ENCODE measurements around the gene P4HB.

DNA sequence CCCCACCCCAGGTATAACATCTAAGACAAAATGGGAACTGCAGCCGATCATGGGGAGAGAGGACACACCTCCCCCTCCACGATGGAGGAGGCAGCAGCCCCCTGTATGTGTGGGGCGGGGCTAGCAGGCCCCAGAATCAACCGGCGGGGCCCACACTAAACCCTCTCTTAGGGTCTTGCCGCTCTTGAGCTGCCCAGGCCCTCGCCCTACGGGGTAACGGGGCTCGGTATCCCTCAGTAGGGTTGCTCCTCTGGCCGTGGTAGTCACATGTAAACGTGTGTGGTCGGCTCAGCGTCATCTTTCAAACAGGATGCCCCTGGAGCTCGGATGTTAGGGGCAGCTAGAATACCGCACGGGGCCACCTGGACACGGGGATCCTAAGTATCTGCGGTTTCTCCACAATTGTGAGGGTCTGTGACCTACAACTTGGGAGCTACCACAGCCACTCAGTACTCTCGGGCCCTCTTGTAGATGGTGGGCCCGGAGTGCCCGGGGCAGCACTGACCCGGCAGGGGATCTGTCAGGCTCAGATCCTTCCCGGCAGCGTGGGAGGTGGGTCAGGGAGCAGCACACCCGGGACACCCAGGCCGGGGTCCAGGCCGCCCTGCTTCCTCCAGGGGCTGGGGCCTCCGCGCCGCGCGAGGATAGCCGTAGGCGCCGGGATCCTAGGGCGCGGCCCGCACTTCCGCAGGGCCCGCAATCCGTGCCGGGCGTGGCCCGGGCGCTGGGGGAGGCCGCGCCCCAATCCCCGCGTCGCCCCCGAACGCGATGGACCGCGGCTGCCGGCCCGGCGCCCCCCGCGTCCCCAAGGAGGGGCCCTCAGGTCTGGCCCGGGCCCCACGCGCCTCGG lies 10.0 kb upstream of the P4HB start:
- TF ChIP-seq POLR2A (IDR thresholded peaks at IDR 0.05) (no peak), EP300 (IDR thresholded peaks at IDR 0.05) (no peak)
- TF ChIP-seq, protein P1, sequence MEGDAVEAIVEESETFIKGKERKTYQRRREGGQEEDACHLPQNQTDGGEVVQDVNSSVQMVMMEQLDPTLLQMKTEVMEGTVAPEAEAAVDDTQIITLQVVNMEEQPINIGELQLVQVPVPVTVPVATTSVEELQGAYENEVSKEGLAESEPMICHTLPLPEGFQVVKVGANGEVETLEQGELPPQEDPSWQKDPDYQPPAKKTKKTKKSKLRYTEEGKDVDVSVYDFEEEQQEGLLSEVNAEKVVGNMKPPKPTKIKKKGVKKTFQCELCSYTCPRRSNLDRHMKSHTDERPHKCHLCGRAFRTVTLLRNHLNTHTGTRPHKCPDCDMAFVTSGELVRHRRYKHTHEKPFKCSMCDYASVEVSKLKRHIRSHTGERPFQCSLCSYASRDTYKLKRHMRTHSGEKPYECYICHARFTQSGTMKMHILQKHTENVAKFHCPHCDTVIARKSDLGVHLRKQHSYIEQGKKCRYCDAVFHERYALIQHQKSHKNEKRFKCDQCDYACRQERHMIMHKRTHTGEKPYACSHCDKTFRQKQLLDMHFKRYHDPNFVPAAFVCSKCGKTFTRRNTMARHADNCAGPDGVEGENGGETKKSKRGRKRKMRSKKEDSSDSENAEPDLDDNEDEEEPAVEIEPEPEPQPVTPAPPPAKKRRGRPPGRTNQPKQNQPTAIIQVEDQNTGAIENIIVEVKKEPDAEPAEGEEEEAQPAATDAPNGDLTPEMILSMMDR (IDR thresholded peaks at IDR 0.05), result no peak

Data from tibial nerve (tissue), 4 donors.